NCI-H2196 (cell line): ENCODE results near the gene AK2.
"Not testable (repeated sequence)": the region's sequence is repeated elsewhere in the genome, so short reads cannot be mapped to it uniquely, and the experiment has no call there.

Experiments
- DNase-seq: peaks from one replicate; lab custom pipeline; 2025; ENCODE audit not compliant: unreplicated experiment; lab: John Stamatoyannopoulos, UW

Gene AK2

GRCh38 chr1:33002006-33002405, 34.7 kb downstream of the AK2 start:
- DNase-seq, result no peak

- no peak for DNase-seq
Measured at GRCh38 chr1:33001282-33001681, 35.4 kb downstream of the AK2 start.

DNA sequence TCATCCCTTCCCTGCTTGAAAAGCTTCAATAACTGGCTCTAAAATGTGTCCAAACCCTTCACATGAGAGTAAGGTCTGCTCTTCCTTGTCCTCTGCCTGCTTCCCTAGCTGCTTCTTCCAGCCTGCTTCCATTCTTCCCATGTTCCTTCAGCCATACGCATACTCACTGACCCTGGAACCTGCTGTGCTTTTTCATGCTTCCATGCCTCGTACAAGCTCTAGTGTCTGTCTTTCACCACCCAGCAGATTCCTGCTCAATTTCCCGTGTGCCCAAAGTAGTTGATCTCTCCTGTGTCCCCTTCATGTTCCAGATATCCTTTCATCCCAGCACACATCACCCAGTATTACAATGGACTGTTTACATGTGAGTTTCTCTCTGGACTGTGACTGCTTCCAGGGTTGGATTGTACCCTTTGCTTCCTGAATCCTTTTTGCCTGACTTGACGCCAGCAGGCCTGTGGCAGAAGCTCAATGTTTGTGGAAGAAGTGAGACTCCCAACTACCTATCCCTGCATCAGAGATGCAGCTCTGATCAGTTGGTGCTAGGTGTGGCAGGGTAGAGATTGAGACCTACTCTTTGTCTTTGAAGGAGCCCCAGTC, 36.2 kb downstream of the AK2 start:
- no peak for DNase-seq

- no peak for DNase-seq
Measured at GRCh38 chr1:32998997-32999396, 37.7 kb downstream of the AK2 start.

- no peak for DNase-seq
Measured at GRCh38 chr1:32998064-32998463, 38.6 kb downstream of the AK2 start.

DNA sequence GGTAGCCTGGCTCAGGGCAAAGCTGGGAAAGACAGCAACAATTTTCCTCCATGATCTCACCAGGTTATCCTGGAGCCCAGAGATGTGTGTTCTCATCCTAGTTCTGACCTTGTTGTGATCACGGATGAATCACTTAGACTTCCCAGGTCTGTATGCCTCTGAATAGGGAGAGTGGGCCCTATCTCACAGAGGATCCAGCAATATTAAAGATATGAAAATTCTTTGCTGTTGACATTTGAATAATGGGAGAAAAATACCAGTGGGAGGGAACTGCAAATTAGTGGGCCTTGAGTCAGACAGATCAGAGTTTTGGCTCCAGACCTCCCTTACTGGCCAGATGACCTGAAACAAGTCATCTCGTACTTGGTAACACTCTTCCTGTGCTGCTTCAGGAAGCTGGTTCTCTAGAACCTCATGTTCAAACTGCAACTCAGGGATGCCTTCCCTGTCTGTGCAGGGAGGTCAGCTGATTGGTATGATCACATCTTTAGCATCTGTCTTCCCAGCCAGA, 39.2 kb downstream of the AK2 start:
- DNase-seq, result no peak

DNA sequence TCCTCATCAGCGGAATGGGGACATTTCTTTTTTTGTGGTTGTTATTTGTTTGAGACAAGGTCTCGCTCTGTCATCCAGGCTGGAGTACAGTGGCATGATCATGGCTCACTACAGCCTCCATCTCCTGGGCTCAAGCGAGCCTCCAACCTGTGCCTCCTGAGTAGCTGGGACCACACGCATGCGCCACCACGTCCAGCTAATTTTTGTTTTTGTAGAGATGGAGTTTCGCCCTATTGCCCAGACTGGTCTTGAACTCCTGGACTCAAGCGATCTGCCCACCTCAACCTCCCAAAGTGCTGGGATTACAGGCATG, 43.4 kb downstream of the AK2 start:
- not testable (repeated sequence) for DNase-seq

DNA sequence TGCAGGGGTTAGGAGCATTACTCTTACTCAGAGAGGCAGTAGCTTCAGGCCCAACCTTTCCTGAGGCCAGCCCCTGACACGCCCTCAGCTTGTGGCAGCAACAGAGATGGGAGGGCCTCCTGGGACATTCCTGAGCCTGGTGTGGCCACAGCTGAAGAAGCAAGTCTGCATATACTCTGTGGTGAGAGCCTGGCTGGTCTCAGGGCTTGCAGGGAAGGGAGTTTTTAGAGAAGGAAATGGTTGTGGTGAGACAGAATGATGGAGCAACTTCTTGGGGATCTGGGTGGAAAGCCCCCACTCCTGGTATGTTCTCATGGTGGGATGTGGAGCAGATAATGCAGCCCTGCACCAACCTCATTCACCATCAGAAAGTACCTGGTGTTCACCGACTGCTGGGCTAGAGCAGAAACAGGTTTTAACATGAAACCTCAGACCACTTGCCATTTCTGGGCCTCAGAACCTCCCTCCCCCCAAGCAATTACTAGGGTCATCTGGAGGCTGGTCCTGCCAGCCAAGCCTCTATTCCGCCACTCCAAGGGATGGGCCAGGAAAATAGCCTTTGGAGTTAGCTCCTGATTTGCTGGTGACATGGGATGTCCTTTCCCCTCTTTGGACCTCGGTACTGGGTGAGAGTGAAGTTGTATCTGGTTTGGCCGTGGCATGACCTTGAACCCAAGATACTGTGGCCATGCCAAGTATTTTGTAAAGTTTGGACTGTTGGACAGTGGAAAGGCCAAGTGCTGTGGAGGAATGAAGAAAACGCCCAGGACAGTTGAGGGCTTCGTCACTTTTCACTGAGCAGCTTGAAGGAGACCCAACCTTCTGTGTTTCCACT, 44.0 kb downstream of the AK2 start:
- peak; percentile 12 for DNase-seq

GRCh38 chr1:32991819-32992488, 44.7 kb downstream of the AK2 start:
- DNase-seq, result no peak

- DNase-seq, result no peak
Measured at GRCh38 chr1:32991386-32991785, 45.3 kb downstream of the AK2 start.

GRCh38 chr1:32990887-32991286, 45.8 kb downstream of the AK2 start:
- DNase-seq, result no peak

GRCh38 chr1:32989160-32990050, 47.3 kb downstream of the AK2 start:
- DNase-seq, result peak; percentile 24

DNA sequence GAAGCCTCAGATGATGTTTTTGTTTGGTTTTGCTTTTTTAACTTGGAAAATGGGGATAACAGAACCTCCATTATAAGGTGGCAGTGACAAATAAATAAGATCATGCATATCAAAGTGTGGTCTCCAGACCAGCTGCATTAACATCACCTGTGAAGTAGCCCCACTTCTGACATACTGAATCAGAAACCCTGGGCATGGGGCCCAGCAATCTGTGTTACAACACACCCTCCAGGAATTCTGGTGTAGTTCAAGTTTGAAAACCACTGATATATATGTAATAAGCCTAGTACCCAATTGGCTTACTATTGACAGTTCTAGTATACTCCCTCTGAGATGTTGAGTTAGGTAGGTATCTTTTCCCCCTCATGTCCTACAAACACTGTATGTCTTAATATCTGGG, 48.0 kb downstream of the AK2 start:
- no peak for DNase-seq

GRCh38 chr1:32985226-32985625, 51.5 kb downstream of the AK2 start:
- no peak for DNase-seq

GRCh38 chr1:32984455-32985171, 52.1 kb downstream of the AK2 start:
- no peak for DNase-seq

GRCh38 chr1:32984090-32984454, 52.6 kb downstream of the AK2 start:
- no peak for DNase-seq

DNA sequence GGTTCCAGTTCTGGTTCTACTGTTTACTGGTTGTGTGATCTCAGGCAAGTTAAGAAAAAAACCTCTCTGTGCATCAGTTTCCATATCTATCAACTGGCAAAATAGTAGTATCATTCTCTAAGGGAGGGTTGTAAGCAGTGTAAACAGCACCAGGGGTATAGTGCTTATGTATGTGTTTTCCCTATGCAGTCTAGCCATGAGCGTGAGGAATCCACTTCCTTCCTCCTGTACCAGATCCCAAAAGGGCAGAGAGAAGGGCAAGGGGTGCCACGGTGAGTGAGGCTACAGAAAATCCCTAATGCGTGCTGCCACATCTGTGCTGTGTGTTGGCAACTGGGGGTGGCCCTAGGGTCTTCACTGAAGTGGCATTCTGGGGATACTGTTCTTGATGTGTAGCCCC, 53.7 kb downstream of the AK2 start:
- DNase-seq, result no peak

GRCh38 chr1:32981003-32981901, 55.4 kb downstream of the AK2 start:
- no peak for DNase-seq

GRCh38 chr1:32980080-32980479, 56.6 kb downstream of the AK2 start:
- DNase-seq, result no peak

- no peak for DNase-seq
Measured at GRCh38 chr1:32978854-32979253, 57.8 kb downstream of the AK2 start.
